ENCODE measurements around the gene AP3S2. TPM values are rescaled to one million over a fixed set of nuclear protein-coding genes. Genes with fewer than 3 reads are reported as not detected.

Gene AP3S2
- total and polyA plus RNA-seq, 4 donors: 8.4 to 73.5 (median 25.9) TPM

- H3K4me1 ChIP-seq (ENCODE audit: control insufficient read depth in 4 of 4, insufficient read depth in 4 of 4, low read length in 3 of 4): peaks cover 0 to 12% (median 6%) of the 10 kb centered on the region in 4 donors
- WGBS: 10% methylated on average over 57 of the region's 57 CpGs
- peaks cover 0 to 2% (median 0%) of the 10 kb centered on the region in 4 donors for H3K36me3 ChIP-seq (ENCODE audit: control insufficient read depth in 4 of 4, insufficient read depth in 3 of 4, low read depth in 1 of 4, low read length in 3 of 4)
- no peaks in the 10 kb centered on the region for H3K9me3 ChIP-seq (ENCODE audit: control insufficient read depth in 4 of 4, low read length in 3 of 4)
- H3K27ac ChIP-seq (ENCODE audit: low read depth in 1 of 2, low read length in 2 of 2): peak within 1 kb of the TSS in 1 of 2 donors; percentile 25
- no peaks in the 10 kb centered on the region for H3K27me3 ChIP-seq (ENCODE audit: control insufficient read depth in 4 of 4, insufficient read depth in 4 of 4, low read length in 3 of 4)
- peak; percentile 44 for DNase-seq (ENCODE audit: low spot score)
- H3K4me3 ChIP-seq (ENCODE audit: low read depth in 1 of 3, low read length in 3 of 3): peak within 1 kb of the TSS; percentile 69 to 80 (median 80)
- TF ChIP-seq FOXA2 (IDR thresholded peaks at IDR 0.05) (no peak), SP1 (IDR thresholded peaks at IDR 0.05) (no peak), MAX (IDR thresholded peaks at IDR 0.05) (no peak), REST (IDR thresholded peaks at IDR 0.05) (no peak), YY1 (IDR thresholded peaks at IDR 0.05) (no peak), FOXA1 (IDR thresholded peaks at IDR 0.05) (no peak), RAD21 (IDR thresholded peaks at IDR 0.05) (no peak), TAF1 (conservative IDR thresholded peaks at IDR 0.05) (no peak), CTCF (IDR thresholded peaks at IDR 0.05; ENCODE audit: low read depth, low read length, missing input control) (no peak), GABPA (IDR thresholded peaks at IDR 0.05 in 1 of 2, conservative IDR thresholded peaks at IDR 0.05 in 1 of 2) (no peak), ZBTB33 (IDR thresholded peaks at IDR 0.05) (no peak), HNF4A (conservative IDR thresholded peaks at IDR 0.05) (no peak), EGR1 (IDR thresholded peaks at IDR 0.05; ENCODE audit: low read depth in 2 of 2) (no peak), HNF4G (IDR thresholded peaks at IDR 0.05) (no peak), RXRA (IDR thresholded peaks at IDR 0.05) (no peak), NR2F2 (IDR thresholded peaks at IDR 0.05) (no peak), ATF3 (IDR thresholded peaks at IDR 0.05) (no peak), JUND (IDR thresholded peaks at IDR 0.05) (no peak)
- H3K9ac ChIP-seq (ENCODE audit: low read depth in 1 of 2, low read length in 2 of 2): peak within 1 kb of the TSS; percentile 13 to 59
These were observed 19.0 kb upstream of the AP3S2 start, which contains the start of gene ARPIN for GRCh38 chr15:89912674-89913396. Gene ARPIN, minus strand, starts transcription at chr15:89912952. Its CDS starts 117 bp downstream, at chr15:89912835.
